Gastroesophageal sphincter (tissue), 4 donors: ENCODE results near the gene CD82. TPM values are rescaled to one million over a fixed set of nuclear protein-coding genes. Genes with fewer than 3 reads are reported as not detected.

ENCODE experiments used
- ATAC-seq: fragments of 150-250 bp; one replicate; pipeline ENCODE4 v1.9.1; 2016; ENCODE audit warnings: mild to moderate bottlenecking, moderate library complexity
- H3K27ac ChIP-seq, 4 donors: fragments of 200-600 bp; sonication (generic) in 3 of 4; 1 replicate in 3 of 4; 2 replicates in 1 of 4; pipeline ENCODE4 v1.5.1; 2016 to 2019
- H3K27me3 ChIP-seq: fragments of 200-600 bp; sonication (generic); one replicate; pipeline ENCODE4 v1.5.1; 2019
- H3K36me3 ChIP-seq, 2 donors: fragments of 200-600 bp; sonication (generic); one replicate each; pipeline ENCODE4 v1.5.1; 2019; ENCODE audit warnings: control low read depth in 1 of 2
- H3K4me1 ChIP-seq, 3 donors: fragments of 200-600 bp; sonication (generic); 1 replicate in 2 of 3; 2 replicates in 1 of 3; pipeline ENCODE4 v1.5.1; 2016 to 2019; ENCODE audit warnings: control low read depth in 2 of 3
- H3K4me3 ChIP-seq, 2 donors: fragments of 200-600 bp; sonication (generic); one replicate each; pipeline ENCODE4 v1.5.1; 2019; ENCODE audit warnings: mild to moderate bottlenecking in 1 of 2, moderate library complexity in 1 of 2
- H3K9me3 ChIP-seq, 3 donors: fragments of 200-600 bp; sonication (generic); one replicate each; pipeline ENCODE4 v1.5.1; 2017 to 2019; ENCODE audit warnings: control low read depth in 2 of 3
- EP300 ChIP-seq: sonication (generic); formaldehyde crosslinking; IDR thresholded peaks from one replicate; pipeline ENCODE4 v1.6.1; 2017; ENCODE audit warnings: antibody characterized with exemption, mild to moderate bottlenecking
- POLR2A ChIP-seq, 2 donors: fragments of 450-650 bp; IDR thresholded peaks; one replicate each; pipeline ENCODE4 v1.6.1; 2017; ENCODE audit warnings: antibody characterized with exemption in 2 of 2, mild to moderate bottlenecking in 2 of 2, moderate library complexity in 1 of 2
- POLR2AphosphoS5 ChIP-seq: sonication (generic); formaldehyde crosslinking; IDR thresholded peaks from one replicate; pipeline ENCODE4 v1.6.1; 2017; ENCODE audit warnings: antibody characterized with exemption
- WGBS, 2 donors: methylation state at CpG; one replicate each; pipeline ENCODE4 v1.1.5; 2018; ENCODE audit warnings: low coverage in 1 of 2; 5-methylcytosine and 5-hydroxymethylcytosine counted together
- total RNA-seq, 4 donors: library from RNA; depleted of rRNA; stranded (reverse); fragments of >200 nt; gene quantifications; one replicate each; pipeline ENCODE4 v1.1.0, GENCODE V29; 2016
- TF ChIP-seq, protein P1 (sequence below), 4 experiments: fragments of 200-600 bp in 2 of 4; fragments of 450-650 bp in 2 of 4; sonication (generic) in 1 of 4; IDR thresholded peaks; one replicate each; pipeline ENCODE4 v1.5.1; 2017 to 2019; ENCODE audit warnings: antibody characterized with exemption in 4 of 4, mild to moderate bottlenecking in 2 of 4, moderate library complexity in 2 of 4

CD82 gene
- total RNA-seq, 4 donors from 2014 or later: 12.7 to 24.0 (median 19.1) TPM

DNA sequence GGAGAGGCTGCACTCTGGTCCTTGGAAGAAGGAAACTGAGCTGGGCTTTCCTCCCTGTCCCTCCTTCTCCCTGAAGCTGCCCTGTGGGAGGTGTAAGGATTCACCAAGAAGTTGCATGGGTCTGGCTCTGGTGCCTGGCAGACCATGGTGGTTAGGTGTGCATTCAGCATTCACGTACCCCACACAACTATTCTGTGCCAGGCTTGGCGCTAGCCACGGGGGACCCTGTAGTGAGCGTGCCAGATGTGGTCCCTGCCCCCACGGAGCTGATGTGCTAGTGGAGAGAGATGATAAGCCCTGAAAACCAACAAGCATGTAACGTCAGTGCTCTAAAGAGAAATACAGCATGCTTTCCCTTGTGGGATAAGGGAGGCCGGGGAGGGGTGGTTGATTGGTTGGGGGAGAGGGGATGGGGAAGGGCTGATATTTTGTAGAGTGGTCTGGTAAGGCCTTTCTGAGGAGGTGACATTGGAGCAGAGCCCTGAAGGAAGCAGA lies 48.9 kb downstream of the CD82 start:
- Histone ChIP-seq H3K27ac (no peak overlapping the region), H3K4me1 (peaks cover 0 to 45% (median 3%) of the 10 kb centered on the region in 3 donors), H3K9me3 (no peaks in the 10 kb centered on the region), H3K4me3 (no peak overlapping the region), H3K36me3 (peaks cover 0 to 35% of the 10 kb centered on the region in 2 donors), H3K27me3 (no peaks in the 10 kb centered on the region)
- WGBS, 2 donors: 88% methylated on average over 2 of the region's 7 CpGs; no CpG with 5 or more reads in 1 of the 2 donors
- ATAC-seq: no peak
- no peak for TF ChIP-seq EP300
- TF ChIP-seq POLR2AphosphoS5: no peak
- TF ChIP-seq, protein P1, sequence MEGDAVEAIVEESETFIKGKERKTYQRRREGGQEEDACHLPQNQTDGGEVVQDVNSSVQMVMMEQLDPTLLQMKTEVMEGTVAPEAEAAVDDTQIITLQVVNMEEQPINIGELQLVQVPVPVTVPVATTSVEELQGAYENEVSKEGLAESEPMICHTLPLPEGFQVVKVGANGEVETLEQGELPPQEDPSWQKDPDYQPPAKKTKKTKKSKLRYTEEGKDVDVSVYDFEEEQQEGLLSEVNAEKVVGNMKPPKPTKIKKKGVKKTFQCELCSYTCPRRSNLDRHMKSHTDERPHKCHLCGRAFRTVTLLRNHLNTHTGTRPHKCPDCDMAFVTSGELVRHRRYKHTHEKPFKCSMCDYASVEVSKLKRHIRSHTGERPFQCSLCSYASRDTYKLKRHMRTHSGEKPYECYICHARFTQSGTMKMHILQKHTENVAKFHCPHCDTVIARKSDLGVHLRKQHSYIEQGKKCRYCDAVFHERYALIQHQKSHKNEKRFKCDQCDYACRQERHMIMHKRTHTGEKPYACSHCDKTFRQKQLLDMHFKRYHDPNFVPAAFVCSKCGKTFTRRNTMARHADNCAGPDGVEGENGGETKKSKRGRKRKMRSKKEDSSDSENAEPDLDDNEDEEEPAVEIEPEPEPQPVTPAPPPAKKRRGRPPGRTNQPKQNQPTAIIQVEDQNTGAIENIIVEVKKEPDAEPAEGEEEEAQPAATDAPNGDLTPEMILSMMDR (IDR thresholded peaks at IDR 0.05): no peak

DNA sequence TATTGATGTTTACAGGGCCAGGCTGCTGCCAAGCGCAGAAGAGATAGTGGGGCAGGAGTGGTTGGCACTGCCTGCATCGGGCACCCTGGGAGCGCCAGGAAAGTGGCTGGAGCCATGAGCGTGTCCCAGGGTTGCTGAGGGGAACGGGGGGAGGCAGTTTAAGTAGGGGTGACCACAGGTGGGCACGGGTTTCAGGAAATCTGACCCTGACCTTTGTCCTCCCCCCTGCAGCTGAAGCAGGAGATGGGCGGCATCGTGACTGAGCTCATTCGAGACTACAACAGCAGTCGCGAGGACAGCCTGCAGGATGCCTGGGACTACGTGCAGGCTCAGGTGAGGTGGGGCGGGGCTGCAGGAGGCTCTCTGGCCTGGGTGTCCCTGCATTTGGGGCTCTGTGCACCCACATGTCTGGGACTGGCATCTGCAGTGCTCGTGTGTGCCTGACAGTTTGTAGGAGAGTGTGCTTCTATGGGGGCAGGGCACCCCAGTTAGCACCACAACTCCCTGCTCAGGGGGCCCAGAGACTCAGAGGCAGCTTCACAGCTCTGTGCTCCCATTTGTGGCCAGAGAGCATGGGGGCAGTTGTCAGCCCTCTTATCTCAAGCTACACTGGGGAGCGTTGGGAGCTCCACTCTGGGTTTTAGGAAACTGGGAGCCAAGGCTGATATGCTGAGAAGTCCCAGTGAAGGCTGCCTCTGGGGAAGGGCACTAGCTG lies 49.7 kb downstream of the CD82 start:
- H3K4me3 ChIP-seq: no peak overlapping the region
- no peaks in the 10 kb centered on the region for H3K27me3 ChIP-seq
- peaks cover 0 to 37% (median 0%) of the 10 kb centered on the region in 3 donors for H3K4me1 ChIP-seq
- TF ChIP-seq, protein P1 (IDR thresholded peaks at IDR 0.05): no peak
- TF ChIP-seq EP300: no peak
- WGBS, 2 donors: 77 to 81% methylated on average over 4 to 5 of the region's 15 CpGs
- ATAC-seq: no peak
- peaks cover 0 to 35% of the 10 kb centered on the region in 2 donors for H3K36me3 ChIP-seq
- H3K9me3 ChIP-seq: no peaks in the 10 kb centered on the region
- no peak overlapping the region for H3K27ac ChIP-seq

DNA sequence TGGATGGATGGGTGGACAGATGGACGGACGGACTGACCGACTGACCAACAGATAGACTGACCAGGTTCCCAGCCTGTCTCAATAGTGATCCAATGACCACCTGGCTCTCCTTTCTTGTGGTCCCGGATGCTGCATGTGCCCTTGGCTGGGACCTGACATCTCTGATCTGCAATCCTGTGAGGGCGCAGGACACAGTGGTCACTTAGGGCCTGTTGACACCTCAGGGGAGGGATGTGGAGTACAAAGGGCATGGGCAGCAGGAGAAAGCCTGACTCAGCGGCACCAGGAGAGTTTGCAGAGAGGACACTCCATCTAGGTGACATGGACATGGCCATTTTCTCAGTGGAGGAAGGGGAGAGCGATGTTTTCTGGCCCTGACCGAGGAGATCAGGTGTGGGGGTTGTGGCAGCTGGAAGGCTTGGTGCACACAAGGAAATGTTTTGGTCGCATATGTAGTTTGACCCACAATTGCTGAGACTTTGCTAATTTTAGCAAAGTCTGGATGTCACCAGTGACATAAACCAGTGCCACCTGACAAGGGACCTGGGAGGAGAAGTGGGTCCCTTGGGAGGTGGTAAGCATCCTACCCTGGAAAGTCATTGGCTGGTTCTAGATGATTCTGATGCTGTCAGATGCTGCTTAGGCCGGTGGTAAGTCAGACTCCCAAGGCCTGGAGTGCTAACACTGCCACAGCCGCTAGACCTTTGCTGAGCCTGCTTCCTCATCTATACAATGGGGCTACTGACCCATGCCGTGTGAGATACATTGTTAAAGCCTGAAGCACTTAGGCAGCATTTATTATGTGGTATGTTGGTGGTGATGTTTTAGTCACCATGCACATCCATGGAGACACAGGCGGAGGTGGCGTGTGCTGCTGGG lies 50.7 kb downstream of the CD82 start:
- Histone ChIP-seq H3K9me3 (no peaks in the 10 kb centered on the region), H3K4me3 (no peak overlapping the region), H3K4me1 (peaks cover 0 to 34% (median 0%) of the 10 kb centered on the region in 3 donors), H3K36me3 (peaks cover 0 to 35% of the 10 kb centered on the region in 2 donors), H3K27ac (no peak overlapping the region), H3K27me3 (no peaks in the 10 kb centered on the region)
- ATAC-seq: no peak
- no peak for TF ChIP-seq EP300
- TF ChIP-seq POLR2AphosphoS5: no peak
- no peak for TF ChIP-seq POLR2A (IDR thresholded peaks at IDR 0.05)
- TF ChIP-seq, protein P1 (IDR thresholded peaks at IDR 0.05): no peak
- WGBS, 2 donors: 64 to 96% methylated on average over 2 to 7 of the region's 14 CpGs

DNA sequence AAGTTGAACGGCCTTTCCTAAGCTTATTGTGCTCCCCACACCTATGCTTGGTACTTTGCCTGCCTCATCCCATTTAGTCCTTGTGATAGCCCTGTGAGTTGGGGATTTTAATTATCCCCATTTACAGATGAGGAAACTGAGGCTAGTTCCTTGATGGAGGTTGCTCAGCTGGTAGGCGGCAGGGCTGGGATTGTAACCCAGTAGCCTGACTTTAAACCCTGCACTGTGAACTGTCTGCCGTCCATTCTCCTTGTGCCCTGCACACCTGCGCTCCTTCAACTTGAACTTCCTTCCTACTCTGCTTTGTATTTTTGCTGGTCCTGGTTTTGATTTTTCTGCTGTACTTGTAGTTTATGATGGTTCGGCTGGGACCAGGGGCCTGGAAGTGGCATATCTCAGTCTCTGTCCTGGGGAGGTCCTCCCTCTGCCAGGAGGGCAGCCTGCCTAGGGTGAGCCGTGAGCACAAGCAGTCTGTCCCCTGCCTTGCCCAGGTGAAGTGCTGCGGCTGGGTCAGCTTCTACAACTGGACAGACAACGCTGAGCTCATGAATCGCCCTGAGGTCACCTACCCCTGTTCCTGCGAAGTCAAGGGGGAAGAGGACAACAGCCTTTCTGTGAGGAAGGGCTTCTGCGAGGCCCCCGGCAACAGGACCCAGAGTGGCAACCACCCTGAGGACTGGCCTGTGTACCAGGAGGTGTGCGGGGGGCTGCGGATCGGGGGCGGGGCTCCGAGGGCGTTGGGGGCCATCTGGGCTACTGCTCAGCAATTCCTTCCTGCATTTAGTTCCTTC lies 52.4 kb downstream of the CD82 start:
- H3K27ac ChIP-seq: no peak overlapping the region
- H3K27me3 ChIP-seq: no peaks in the 10 kb centered on the region
- peaks cover 0 to 35% of the 10 kb centered on the region in 2 donors for H3K36me3 ChIP-seq
- peaks cover 0 to 31% (median 0%) of the 10 kb centered on the region in 3 donors for H3K4me1 ChIP-seq
- no peaks in the 10 kb centered on the region for H3K9me3 ChIP-seq
- no peak for ATAC-seq
- H3K4me3 ChIP-seq: no peak overlapping the region
- TF ChIP-seq, protein P1 (IDR thresholded peaks at IDR 0.05): no peak
- TF ChIP-seq EP300 (no peak), POLR2A (IDR thresholded peaks at IDR 0.05) (no peak), POLR2AphosphoS5 (no peak)
- 91 to 97% methylated on average over 4 to 5 of the region's 18 CpGs for WGBS, 2 donors
